ENCODE measurements around the gene ERV3-1.
"Not testable (repeated sequence)": the region's sequence is repeated elsewhere in the genome, so short reads cannot be mapped to it uniquely, and the experiment has no call there.

ERV3-1 gene

GRCh38 chr7:64999165-65000004 is 7.1 kb downstream of the ERV3-1 start:
- DNase-seq = peak; percentile 13

GRCh38 chr7:64998865-64999164 is 7.7 kb downstream of the ERV3-1 start:
- DNase-seq = no peak

- peak; percentile 84 for DNase-seq
Observed at GRCh38 chr7:64997927-64998391, 8.5 kb downstream of the ERV3-1 start.

GRCh38 chr7:64997164-64997908 is 9.2 kb downstream of the ERV3-1 start:
- no peak for DNase-seq

GRCh38 chr7:64996305-64996704 is 10.2 kb downstream of the ERV3-1 start:
- no peak for DNase-seq

- no peak for DNase-seq
Observed at GRCh38 chr7:64993901-64994300, 12.6 kb downstream of the ERV3-1 start.

GRCh38 chr7:64992971-64993370 is 13.5 kb downstream of the ERV3-1 start:
- DNase-seq = no peak

- DNase-seq = no peak
Observed at GRCh38 chr7:64990936-64991335, 15.6 kb downstream of the ERV3-1 start, which contains the start of gene ZNF117. TSS of gene ZNF117 (minus strand) at chr7:64991036.

- no peak for DNase-seq
Observed at GRCh38 chr7:64990216-64990615, 16.3 kb downstream of the ERV3-1 start.

GRCh38 chr7:64978497-64979203 is 27.8 kb downstream of the ERV3-1 start:
- no peak for DNase-seq

GRCh38 chr7:64965594-64965993 is 40.9 kb downstream of the ERV3-1 start:
- DNase-seq = no peak

- DNase-seq = peak; percentile 96
Observed at GRCh38 chr7:64959072-64959747, 47.3 kb downstream of the ERV3-1 start.

- peak; percentile 43 for DNase-seq
Observed at GRCh38 chr7:64951250-64951848, 55.1 kb downstream of the ERV3-1 start.

- DNase-seq = not testable (repeated sequence)
Observed at GRCh38 chr7:64950673-64951072, 55.8 kb downstream of the ERV3-1 start.

- not testable (repeated sequence) for DNase-seq
Observed at GRCh38 chr7:64948774-64949173, 57.7 kb downstream of the ERV3-1 start.

- DNase-seq = no peak
Observed at GRCh38 chr7:64947252-64948000, 59.1 kb downstream of the ERV3-1 start.

GRCh38 chr7:64946772-64947171 is 59.7 kb downstream of the ERV3-1 start:
- DNase-seq = no peak

GRCh38 chr7:64945503-64946175 is 60.8 kb downstream of the ERV3-1 start:
- DNase-seq = no peak

- DNase-seq = not testable (repeated sequence)
Observed at GRCh38 chr7:64944667-64945502, 61.6 kb downstream of the ERV3-1 start.

Data from NCI-H2029 (cell line).